Measurements from ENCODE around the gene PPDPF. TPM values are rescaled to one million over a fixed set of nuclear protein-coding genes. Genes with fewer than 3 reads are reported as not detected.

Gene PPDPF
- total RNA-seq, 4 donors from 2014 or later, result 122 to 426 (median 348) TPM

DNA sequence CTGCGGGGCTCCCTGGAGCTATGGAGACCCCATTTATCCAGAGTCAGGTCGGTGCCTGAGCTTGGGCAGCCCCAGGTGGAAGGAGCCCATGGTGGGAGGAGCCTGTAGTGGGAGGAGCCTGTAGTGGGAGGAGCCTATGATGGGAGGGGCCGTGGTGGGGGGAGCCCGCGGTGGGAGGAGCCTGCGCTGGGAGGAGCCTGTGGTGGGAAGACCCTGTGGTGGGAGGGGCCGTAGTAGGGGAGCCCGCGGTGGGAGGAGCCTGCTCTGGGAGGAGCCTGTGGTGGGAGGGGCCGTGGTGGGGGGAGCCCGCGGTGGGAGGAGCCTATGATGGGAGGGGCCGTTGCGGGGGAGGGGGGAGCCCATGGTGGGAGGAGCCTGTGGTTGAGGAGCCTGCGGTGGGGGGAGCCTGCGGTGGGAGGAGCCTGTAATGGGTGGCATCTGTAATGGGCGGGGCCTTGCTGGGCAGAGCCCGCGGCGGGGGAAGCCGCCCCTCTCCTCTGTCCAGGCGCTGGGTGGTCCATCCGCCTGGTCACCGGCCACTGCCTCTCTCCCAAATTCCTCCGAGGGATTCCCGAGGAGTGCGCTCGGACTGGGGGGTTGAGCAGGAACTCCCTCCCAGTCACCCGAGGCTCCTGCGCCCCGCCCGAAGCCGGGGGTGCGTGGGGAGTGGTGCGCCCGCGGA is 32.8 kb downstream of the PPDPF start:
- 2 to 4% methylated on average over 23 to 24 of the region's 37 CpGs for WGBS, 2 donors
- TF ChIP-seq POLR2A (IDR thresholded peaks at IDR 0.05) (no peak), CTCF (IDR thresholded peaks at IDR 0.05) (no peak)
- H3K4me3 ChIP-seq (ENCODE audit: low read depth, poor library complexity, severe bottlenecking), result peak overlapping the region; percentile 24
- peak; percentile 78 to 97 for DNase-seq (ENCODE audit: low spot score in 2 of 2)
- intact Hi-C loops (cut with DNase I; ENCODE audit: low total_unique reads), result no loop called here

DNA sequence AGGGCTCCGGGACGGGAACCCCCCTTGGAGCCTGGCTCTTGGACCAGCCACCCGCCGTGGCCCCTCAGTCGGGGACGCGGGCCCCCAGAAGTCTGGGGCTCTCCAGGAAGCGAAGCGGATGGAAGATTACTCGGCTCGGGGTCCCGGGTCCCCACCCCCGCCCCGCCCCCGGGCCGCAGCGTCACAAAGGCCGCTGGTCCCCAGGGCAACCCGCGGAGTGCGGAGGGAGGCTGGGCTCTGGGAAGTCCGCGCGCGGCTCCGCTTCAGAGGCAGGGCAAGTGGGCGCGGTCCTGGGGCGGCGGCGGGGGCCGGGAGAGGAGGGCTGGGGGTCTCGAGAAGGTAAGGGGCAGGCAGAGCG is 33.3 kb downstream of the PPDPF start, which contains the start of gene FNDC11:
TSS of gene FNDC11 (plus strand) at position 227 of the 358 bp plus-strand sequence. CDS start 1,505 bp downstream, outside the sequence.
- intact Hi-C loops (cut with DNase I; ENCODE audit: low total_unique reads), result no loop called here
- 0 to 3% methylated on average over 3 to 18 of the region's 34 CpGs for WGBS, 2 donors
- H3K4me3 ChIP-seq (ENCODE audit: low read depth, poor library complexity, severe bottlenecking), result peak within 1 kb of the TSS; percentile 24
- no peak for DNase-seq (ENCODE audit: low spot score in 2 of 2)
- TF ChIP-seq POLR2A (IDR thresholded peaks at IDR 0.05), result no peak
- TF ChIP-seq CTCF (IDR thresholded peaks at IDR 0.05), result no peak

DNA sequence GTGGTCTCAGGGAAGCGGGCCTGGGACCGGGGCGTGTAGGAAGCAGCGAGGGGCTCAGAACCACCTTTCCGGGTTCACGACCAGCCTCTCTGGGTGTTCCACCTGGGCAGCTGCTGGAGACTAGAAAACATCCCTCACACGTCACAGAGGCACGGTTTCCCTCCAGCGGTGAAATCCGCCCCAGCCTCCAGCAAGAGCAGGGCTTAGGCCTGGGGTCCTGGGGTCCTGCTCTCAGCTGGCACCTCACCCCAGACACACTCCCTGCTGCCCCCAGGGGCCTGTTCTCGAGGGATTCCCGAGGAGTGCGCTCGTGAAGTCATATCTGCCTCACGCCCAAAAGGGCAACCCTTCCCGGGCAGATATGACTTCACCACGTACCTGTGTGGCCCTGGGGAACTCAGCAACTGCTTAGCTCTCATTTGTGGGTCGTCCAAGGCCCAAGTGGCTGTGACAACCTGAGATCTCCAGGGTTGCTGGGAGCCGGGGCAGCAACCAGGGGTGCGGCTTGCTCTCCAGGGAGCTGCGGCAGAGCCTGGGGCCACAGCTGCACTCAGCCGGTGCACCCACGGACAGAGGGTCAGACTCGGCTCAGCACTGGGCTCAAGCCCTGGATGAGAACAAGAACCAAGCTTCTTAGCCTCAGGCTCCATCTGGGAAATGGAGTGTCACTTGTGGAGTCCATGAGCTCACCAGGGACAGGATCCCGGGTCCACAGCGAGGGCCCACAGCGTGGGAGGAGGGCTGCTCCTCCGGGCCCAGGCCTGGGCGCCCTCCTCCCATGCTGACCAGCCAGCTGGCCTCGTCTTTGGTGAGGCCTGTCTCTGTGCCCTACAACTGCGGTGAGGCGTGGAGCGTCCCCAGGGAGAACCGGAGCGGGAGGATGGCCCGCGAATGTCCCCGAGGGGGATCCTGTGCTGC is 34.1 kb downstream of the PPDPF start:
- 55 to 68% methylated on average over 26 to 36 of the region's 38 CpGs for WGBS, 2 donors
- intact Hi-C loops (cut with DNase I; ENCODE audit: low total_unique reads), result no loop called here
- H3K4me3 ChIP-seq (ENCODE audit: low read depth, poor library complexity, severe bottlenecking), result no peak overlapping the region
- no peak for DNase-seq (ENCODE audit: low spot score in 2 of 2)
- TF ChIP-seq CTCF (IDR thresholded peaks at IDR 0.05), result no peak
- TF ChIP-seq POLR2A (IDR thresholded peaks at IDR 0.05), result no peak

DNA sequence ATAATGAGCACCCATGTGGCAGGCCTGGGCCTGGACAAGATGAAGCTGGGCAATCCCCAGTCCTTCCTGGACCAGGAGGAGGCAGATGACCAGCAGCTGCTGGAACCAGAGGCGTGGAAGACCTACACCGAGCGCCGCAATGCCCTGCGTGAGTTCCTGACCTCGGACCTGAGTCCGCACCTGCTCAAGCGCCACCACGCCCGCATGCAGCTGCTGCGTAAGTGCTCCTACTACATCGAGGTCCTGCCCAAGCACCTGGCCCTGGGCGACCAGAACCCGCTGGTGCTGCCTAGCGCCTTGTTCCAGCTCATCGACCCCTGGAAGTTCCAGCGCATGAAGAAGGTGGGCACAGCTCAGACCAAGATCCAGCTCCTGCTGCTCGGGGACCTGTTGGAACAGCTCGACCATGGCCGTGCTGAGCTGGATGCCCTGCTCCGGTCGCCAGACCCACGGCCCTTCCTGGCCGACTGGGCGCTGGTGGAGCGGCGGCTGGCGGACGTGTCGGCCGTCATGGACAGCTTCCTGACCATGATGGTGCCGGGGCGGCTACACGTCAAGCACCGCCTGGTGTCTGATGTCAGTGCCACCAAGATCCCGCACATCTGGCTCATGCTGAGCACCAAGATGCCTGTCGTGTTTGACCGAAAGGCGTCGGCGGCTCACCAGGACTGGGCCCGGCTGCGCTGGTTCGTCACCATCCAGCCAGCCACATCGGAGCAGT is 35.3 kb downstream of the PPDPF start:
- no peak for DNase-seq (ENCODE audit: low spot score in 2 of 2)
- intact Hi-C loops (cut with DNase I; ENCODE audit: low total_unique reads), result no loop called here

More for the DNA sequence above, 35.3 kb downstream of the PPDPF start:
- H3K4me3 ChIP-seq (ENCODE audit: low read depth, poor library complexity, severe bottlenecking), result no peak overlapping the region
- 87 to 95% methylated on average over 20 to 34 of the region's 45 CpGs for whole genome bisulfite sequencing, 2 donors
- TF ChIP-seq CTCF (IDR thresholded peaks at IDR 0.05), result no peak
- no peak for TF ChIP-seq POLR2A (IDR thresholded peaks at IDR 0.05)
